Esophagus muscularis mucosa (tissue), 4 donors: ENCODE measurements around the gene CNNM4. TPM values are rescaled to one million over a fixed set of nuclear protein-coding genes. Genes with fewer than 3 reads are reported as not detected.

Experiments
- DNase-seq: peaks from one replicate; pipeline ENCODE4 v3.0.0-alpha.2; 2017; ENCODE audit errors: extremely low spot score
- H3K27ac ChIP-seq, 4 donors: fragments of 200-600 bp; sonication (generic); replicated peaks in 1 of 4; 1 replicate in 3 of 4; 2 replicates in 1 of 4; pipeline ENCODE4 v1.5.1; 2016 to 2019; ENCODE audit warnings: mild to moderate bottlenecking in 1 of 4
- H3K27me3 ChIP-seq, 4 donors: fragments of 200-600 bp; sonication (generic); one replicate each; pipeline versions ENCODE4 v1.5.1 to v1.6.0; 2016 to 2019
- H3K36me3 ChIP-seq, 4 donors: fragments of 200-600 bp; sonication (generic); one replicate each; pipeline ENCODE4 v1.5.1; 2016 to 2019
- H3K4me1 ChIP-seq, 4 donors: fragments of 200-600 bp; sonication (generic); one replicate each; pipeline ENCODE4 v1.5.1; 2016 to 2019
- H3K4me3 ChIP-seq, 4 donors: fragments of 200-600 bp; sonication (generic); 1 replicate in 2 of 4; 2 replicates in 2 of 4; pipeline ENCODE4 v1.5.1; 2016 to 2019; ENCODE audit warnings: mild to moderate bottlenecking in 4 of 4, moderate library complexity in 1 of 4
- H3K9me3 ChIP-seq, 4 donors: fragments of 200-600 bp; sonication (generic); 1 replicate in 3 of 4; 2 replicates in 1 of 4; pipeline ENCODE4 v1.5.1; 2016 to 2019
- CTCF ChIP-seq, 3 experiments: fragments of 200-600 bp in 2 of 3; fragments of 450-650 bp in 1 of 3; sonication (generic) in 2 of 3; IDR thresholded peaks; one replicate each; pipeline ENCODE4 v1.5.1; 2017 to 2019; ENCODE audit warnings: antibody characterized with exemption in 3 of 3, mild to moderate bottlenecking in 2 of 3, moderate library complexity in 1 of 3
- EP300 ChIP-seq: sonication (generic); formaldehyde crosslinking; IDR thresholded peaks from one replicate; pipeline ENCODE4 v1.6.1; 2017; ENCODE audit warnings: antibody characterized with exemption
- POLR2A ChIP-seq: fragments of 450-650 bp; IDR thresholded peaks from one replicate; pipeline ENCODE4 v1.6.1; 2017; ENCODE audit warnings: antibody characterized with exemption, moderate library complexity, mild to moderate bottlenecking, low read depth
- POLR2AphosphoS5 ChIP-seq, 2 donors: sonication (generic); formaldehyde crosslinking; IDR thresholded peaks; one replicate each; pipeline ENCODE4 v1.6.1; 2017; ENCODE audit warnings: antibody characterized with exemption in 2 of 2
- WGBS: methylation state at CpG from one replicate; pipeline ENCODE4 v1.1.5; 2018; 5-methylcytosine and 5-hydroxymethylcytosine counted together
- intact Hi-C: fragments of 100-400 bp; cut with DNase I; formaldehyde crosslinking; loops from one replicate; pipeline ENCODE4 v1.15.1; 2023
- total RNA-seq, 4 donors: library from RNA; depleted of rRNA; stranded (reverse); fragments of >200 nt; gene quantifications; one replicate each; pipeline versions ENCODE4 v1.1.0 to v1.2.1, GENCODE V29; 2016

Gene CNNM4
- total RNA-seq, 4 donors from 2014 or later: 3.3 to 7.5 (median 5.3) TPM

GRCh38 chr2:96767135-96767871, 6.6 kb downstream of the CNNM4 start:
- no peak for DNase-seq
- Histone ChIP-seq H3K36me3 (peaks cover 0 to 5% (median 0%) of the 10 kb centered on the region in 4 donors), H3K9me3 (no peaks in the 10 kb centered on the region), H3K27me3 (no peaks in the 10 kb centered on the region), H3K4me3 (no peak overlapping the region), H3K27ac (no peak overlapping the region), H3K4me1 (peaks cover 25 to 52% (median 44%) of the 10 kb centered on the region in 4 donors)
- 96% methylated on average over 9 of the region's 9 CpGs for WGBS
- intact Hi-C loops: no loop called here
- no peak for TF ChIP-seq EP300
- TF ChIP-seq CTCF (IDR thresholded peaks at IDR 0.05): no peak
- no peak for TF ChIP-seq POLR2AphosphoS5 (IDR thresholded peaks at IDR 0.05)
- no peak for TF ChIP-seq POLR2A

- Histone ChIP-seq H3K4me1 (peaks cover 20 to 48% (median 37%) of the 10 kb centered on the region in 4 donors), H3K36me3 (peaks cover 0 to 5% (median 0%) of the 10 kb centered on the region in 4 donors), H3K27me3 (no peaks in the 10 kb centered on the region), H3K27ac (no peak overlapping the region), H3K4me3 (no peak overlapping the region), H3K9me3 (no peaks in the 10 kb centered on the region)
- intact Hi-C loops: no loop called here
- TF ChIP-seq CTCF (IDR thresholded peaks at IDR 0.05) (no peak), POLR2AphosphoS5 (IDR thresholded peaks at IDR 0.05) (no peak), EP300 (no peak), POLR2A (no peak)
- DNase-seq: no peak
- WGBS: 87% methylated on average over 8 of the region's 8 CpGs
Measured at GRCh38 chr2:96768083-96768561, 7.4 kb downstream of the CNNM4 start.

GRCh38 chr2:96769814-96770213, 9.1 kb downstream of the CNNM4 start:
- Histone ChIP-seq H3K9me3 (no peaks in the 10 kb centered on the region), H3K27me3 (no peaks in the 10 kb centered on the region), H3K4me1 (peaks cover 9 to 36% (median 29%) of the 10 kb centered on the region in 4 donors), H3K27ac (peak overlapping the region in 2 of 4 donors; percentile 22 to 51), H3K36me3 (peaks cover 0 to 5% (median 0%) of the 10 kb centered on the region in 4 donors), H3K4me3 (no peak overlapping the region)
- TF ChIP-seq POLR2A (no peak), CTCF (IDR thresholded peaks at IDR 0.05) (no peak), POLR2AphosphoS5 (IDR thresholded peaks at IDR 0.05) (peak in 1 of 2 donors; percentile 11), EP300 (no peak)
- intact Hi-C loops: no loop called here
- DNase-seq: no peak
- WGBS: 59% methylated on average over 4 of the region's 7 CpGs

DNA sequence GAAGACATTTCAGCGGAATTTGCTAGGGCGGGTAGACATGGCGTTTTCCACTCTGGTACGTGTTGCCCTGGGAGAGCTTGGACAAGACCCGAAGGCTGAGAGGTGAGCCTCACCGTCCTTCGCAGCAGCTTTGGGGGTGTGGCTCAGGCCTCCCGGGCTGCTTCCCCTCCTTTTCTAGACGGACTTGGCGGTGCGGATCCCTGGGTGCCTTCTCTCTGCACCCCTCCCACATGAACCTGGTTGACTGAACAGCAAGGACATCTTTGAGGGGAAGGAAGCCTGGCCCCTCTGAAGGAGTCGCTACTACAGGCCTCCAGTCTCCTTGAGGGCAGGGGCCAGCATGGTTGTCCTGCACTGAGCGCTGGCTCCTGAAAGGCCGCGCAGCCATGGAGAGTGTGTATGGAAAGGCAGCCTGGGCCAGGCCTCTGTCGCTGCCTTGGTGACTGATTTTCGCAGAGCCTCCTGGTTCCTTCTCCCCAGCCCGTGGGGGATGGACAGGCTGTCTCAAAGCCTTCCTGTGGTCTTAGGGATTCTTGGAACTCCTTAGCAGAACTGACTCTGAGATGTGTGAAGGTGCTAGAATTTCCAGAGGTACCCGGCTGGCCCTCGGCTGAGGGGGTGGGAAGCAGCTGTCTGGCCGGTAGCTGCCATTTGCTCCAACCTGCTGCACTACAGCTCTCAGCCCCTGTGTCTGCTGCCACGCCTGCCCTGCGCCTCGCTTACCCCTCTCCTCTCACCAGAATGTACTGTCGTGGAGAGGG, 9.9 kb downstream of the CNNM4 start:
- Histone ChIP-seq H3K9me3 (no peaks in the 10 kb centered on the region), H3K36me3 (peaks cover 0 to 5% (median 0%) of the 10 kb centered on the region in 4 donors), H3K27me3 (no peaks in the 10 kb centered on the region), H3K27ac (peak overlapping the region in 1 of 4 donors; percentile 30), H3K4me1 (peaks cover 9 to 36% (median 26%) of the 10 kb centered on the region in 4 donors), H3K4me3 (no peak overlapping the region)
- 93% methylated on average over 22 of the region's 25 CpGs for WGBS
- no peak for DNase-seq
- intact Hi-C loops: no loop called here
- TF ChIP-seq POLR2AphosphoS5 (IDR thresholded peaks at IDR 0.05) (no peak), CTCF (IDR thresholded peaks at IDR 0.05) (no peak), POLR2A (no peak), EP300 (no peak)
